Gastroesophageal sphincter (tissue), 4 donors: Measurements from ENCODE around the gene PEX6. TPM values are rescaled to one million over a fixed set of nuclear protein-coding genes. Genes with fewer than 3 reads are reported as not detected.

Experiments
- ATAC-seq: fragments of 150-250 bp; one replicate; pipeline ENCODE4 v1.9.1; 2016; ENCODE audit warnings: mild to moderate bottlenecking, moderate library complexity
- H3K27ac ChIP-seq, 4 donors: fragments of 200-600 bp; sonication (generic) in 3 of 4; 1 replicate in 3 of 4; 2 replicates in 1 of 4; pipeline ENCODE4 v1.5.1; 2016 to 2019
- H3K27me3 ChIP-seq: fragments of 200-600 bp; sonication (generic); one replicate; pipeline ENCODE4 v1.5.1; 2019
- H3K36me3 ChIP-seq, 2 donors: fragments of 200-600 bp; sonication (generic); one replicate each; pipeline ENCODE4 v1.5.1; 2019; ENCODE audit warnings: control low read depth in 1 of 2
- H3K4me1 ChIP-seq, 3 donors: fragments of 200-600 bp; sonication (generic); 1 replicate in 2 of 3; 2 replicates in 1 of 3; pipeline ENCODE4 v1.5.1; 2016 to 2019; ENCODE audit warnings: control low read depth in 2 of 3
- H3K4me3 ChIP-seq, 2 donors: fragments of 200-600 bp; sonication (generic); one replicate each; pipeline ENCODE4 v1.5.1; 2019; ENCODE audit warnings: mild to moderate bottlenecking in 1 of 2, moderate library complexity in 1 of 2
- H3K9me3 ChIP-seq, 3 donors: fragments of 200-600 bp; sonication (generic); one replicate each; pipeline ENCODE4 v1.5.1; 2017 to 2019; ENCODE audit warnings: control low read depth in 2 of 3
- CTCF ChIP-seq, 4 experiments: fragments of 200-600 bp in 2 of 4; fragments of 450-650 bp in 2 of 4; sonication (generic) in 1 of 4; IDR thresholded peaks; one replicate each; pipeline ENCODE4 v1.5.1; 2017 to 2019; ENCODE audit warnings: antibody characterized with exemption in 4 of 4, mild to moderate bottlenecking in 2 of 4, moderate library complexity in 2 of 4
- EP300 ChIP-seq: sonication (generic); formaldehyde crosslinking; IDR thresholded peaks from one replicate; pipeline ENCODE4 v1.6.1; 2017; ENCODE audit warnings: antibody characterized with exemption, mild to moderate bottlenecking
- POLR2A ChIP-seq, 2 donors: fragments of 450-650 bp; IDR thresholded peaks; one replicate each; pipeline ENCODE4 v1.6.1; 2017; ENCODE audit warnings: antibody characterized with exemption in 2 of 2, mild to moderate bottlenecking in 2 of 2, moderate library complexity in 1 of 2
- POLR2AphosphoS5 ChIP-seq: sonication (generic); formaldehyde crosslinking; IDR thresholded peaks from one replicate; pipeline ENCODE4 v1.6.1; 2017; ENCODE audit warnings: antibody characterized with exemption
- WGBS, 2 donors: methylation state at CpG; one replicate each; pipeline ENCODE4 v1.1.5; 2018; ENCODE audit warnings: low coverage in 1 of 2; 5-methylcytosine and 5-hydroxymethylcytosine counted together
- total RNA-seq, 4 donors: library from RNA; depleted of rRNA; stranded (reverse); fragments of >200 nt; gene quantifications; one replicate each; pipeline ENCODE4 v1.1.0, GENCODE V29; 2016

The PEX6 gene
- total RNA-seq, 4 donors from 2014 or later, result 9.8 to 23.5 (median 21.2) TPM

- Histone ChIP-seq H3K4me1 (peaks cover 0 to 8% (median 0%) of the 10 kb centered on the region in 3 donors), H3K27me3 (no peaks in the 10 kb centered on the region), H3K36me3 (peaks cover 0 to 79% of the 10 kb centered on the region in 2 donors), H3K9me3 (no peaks in the 10 kb centered on the region), H3K4me3 (no peak overlapping the region), H3K27ac (no peak overlapping the region)
- WGBS, 2 donors, result 66 to 77% methylated on average over 5 to 6 of the region's 7 CpGs
- no peak for ATAC-seq
- TF ChIP-seq POLR2AphosphoS5, result no peak
- no peak for TF ChIP-seq POLR2A (IDR thresholded peaks at IDR 0.05)
- no peak for TF ChIP-seq CTCF (IDR thresholded peaks at IDR 0.05)
- no peak for TF ChIP-seq EP300
These were observed 12.4 kb downstream of the PEX6 start for GRCh38 chr6:42966571-42966970.

- H3K36me3 ChIP-seq, result peaks cover 0 to 71% of the 10 kb centered on the region in 2 donors
- no peak overlapping the region for H3K27ac ChIP-seq
- H3K9me3 ChIP-seq, result no peaks in the 10 kb centered on the region
- no peak overlapping the region for H3K4me3 ChIP-seq
- H3K27me3 ChIP-seq, result no peaks in the 10 kb centered on the region
- peak in 1 of 4 experiments; percentile 24 for TF ChIP-seq CTCF (IDR thresholded peaks at IDR 0.05)
- TF ChIP-seq EP300, result no peak
- WGBS, 2 donors, result 60 to 83% methylated on average over 1 to 2 of the region's 9 CpGs
- peaks cover 0 to 24% (median 8%) of the 10 kb centered on the region in 3 donors for H3K4me1 ChIP-seq
- ATAC-seq, result no peak
These were observed 15.0 kb downstream of the PEX6 start for GRCh38 chr6:42963855-42964605.

- Histone ChIP-seq H3K27ac (no peak overlapping the region), H3K9me3 (no peaks in the 10 kb centered on the region), H3K27me3 (no peaks in the 10 kb centered on the region), H3K36me3 (peaks cover 0 to 64% of the 10 kb centered on the region in 2 donors), H3K4me3 (no peak overlapping the region), H3K4me1 (peaks cover 0 to 24% (median 8%) of the 10 kb centered on the region in 3 donors)
- TF ChIP-seq EP300 (no peak), POLR2AphosphoS5 (no peak), CTCF (IDR thresholded peaks at IDR 0.05) (no peak)
- 40 to 100% methylated on average over 1 of the region's 12 CpGs for WGBS, 2 donors
- no peak for ATAC-seq
These were observed 15.7 kb downstream of the PEX6 start for GRCh38 chr6:42963179-42963854.

- H3K4me1 ChIP-seq, result peaks cover 0 to 24% (median 8%) of the 10 kb centered on the region in 3 donors
- H3K4me3 ChIP-seq, result no peak overlapping the region
- H3K36me3 ChIP-seq, result peaks cover 0 to 57% of the 10 kb centered on the region in 2 donors
- H3K9me3 ChIP-seq, result no peaks in the 10 kb centered on the region
- no peaks in the 10 kb centered on the region for H3K27me3 ChIP-seq
- 70% methylated on average over 2 of the region's 13 CpGs; no CpG with 5 or more reads in 1 of the 2 donors for WGBS, 2 donors
- TF ChIP-seq POLR2AphosphoS5, result no peak
- no peak for TF ChIP-seq EP300
- no peak for TF ChIP-seq POLR2A (IDR thresholded peaks at IDR 0.05)
- no peak for TF ChIP-seq CTCF (IDR thresholded peaks at IDR 0.05)
- ATAC-seq, result no peak
- H3K27ac ChIP-seq, result no peak overlapping the region
These were observed 16.3 kb downstream of the PEX6 start for GRCh38 chr6:42962502-42963178.
